Right lobe of liver (tissue), 6 donors: ENCODE measurements around the gene SLC39A3. TPM values are rescaled to one million over a fixed set of nuclear protein-coding genes. Genes with fewer than 3 reads are reported as not detected.

Experiments
- ATAC-seq, 4 donors: fragments of 200-7000 bp; cut with Tn5 transposase; one replicate each; pipeline ENCODE4 v1.9.1; 2020; ENCODE audit warnings: mild to moderate bottlenecking in 4 of 4, moderate library complexity in 4 of 4
- DNase-seq, 3 donors: peaks; one replicate each; pipeline ENCODE4 v3.0.0-alpha.2; 2020
- H3K27ac ChIP-seq, 3 donors: fragments of 200-600 bp; one replicate each; pipeline ENCODE4 v1.8.0; 2022
- H3K27me3 ChIP-seq, 2 donors: fragments of 200-600 bp; one replicate each; pipeline ENCODE4 v1.8.0; 2022
- H3K36me3 ChIP-seq, 4 donors: fragments of 200-600 bp; sonication (generic) in 1 of 4; one replicate each; pipeline versions ENCODE4 v1.5.1 to v1.8.0; 2017 to 2022; ENCODE audit warnings: control low read depth in 1 of 4
- H3K4me1 ChIP-seq, 4 donors: fragments of 200-600 bp; sonication (generic) in 1 of 4; one replicate each; pipeline versions ENCODE4 v1.5.1 to v1.8.0; 2017 to 2022; ENCODE audit warnings: control low read depth in 1 of 4
- H3K4me3 ChIP-seq, 3 donors: fragments of 200-600 bp; one replicate each; pipeline ENCODE4 v1.8.0; 2022
- H3K9me3 ChIP-seq, 4 donors: fragments of 200-600 bp; sonication (generic) in 1 of 4; one replicate each; pipeline versions ENCODE4 v1.5.1 to v1.8.0; 2017 to 2022; ENCODE audit warnings: control low read depth in 1 of 4
- CTCF ChIP-seq, 4 donors: fragments of 200-600 bp in 3 of 4; fragments of 450-650 bp in 1 of 4; IDR thresholded peaks; one replicate each; pipeline versions ENCODE4 v1.5.1 to v1.8.0; 2016 to 2022; ENCODE audit warnings: antibody characterized with exemption in 4 of 4, mild to moderate bottlenecking in 2 of 4
- POLR2A ChIP-seq: fragments of 450-650 bp; IDR thresholded peaks from one replicate; pipeline ENCODE4 v1.6.1; 2017; ENCODE audit warnings: antibody characterized with exemption, mild to moderate bottlenecking
- WGBS: methylation state at CpG from one replicate; pipeline ENCODE4 v1.1.6; 2018; ENCODE audit warnings: low coverage, low lambda C conversion rate; ENCODE audit not compliant: insufficient coverage; ENCODE audit errors: missing lambda C conversion rate; 5-methylcytosine and 5-hydroxymethylcytosine counted together
- intact Hi-C, 2 donors: fragments of 100-400 bp; cut with DNase I; formaldehyde crosslinking; loops; one replicate each; pipeline versions ENCODE4 v1.11.2 to v1.14.1; 2022
- total RNA-seq, 6 experiments: library from RNA; depleted of rRNA in 2 of 6; stranded (reverse); fragments of >200 nt in 2 of 6; fragmentation: NEBNext Ultra II Directional in 3 of 6; extraction: Animal tissue kit (Norgen Biotek cat#: 25700) in 3 of 6; gene quantifications; one replicate each; pipeline versions ENCODE4 v1.1.0 to v1.2.4, GENCODE V29; 2016 to 2023
- donor health status: DM: no; HTN: yes; CAD: no.
- donor health status: DM: no; HTN: no; CAD: no.
- donor health status: DM: no; HTN: no; CAD: no.
- donor health status: DM: no; HTN: yes; CAD: no.
- donor health status: DM: no; HTN: yes; CAD: no.

SLC39A3 gene
- total RNA-seq, 6 experiments from 2014 or later, result 13.5 to 29.5 (median 19.6) TPM

GRCh38 chr19:2755448-2755705 is 15.6 kb upstream of the SLC39A3 start:
- no peak for DNase-seq

DNA sequence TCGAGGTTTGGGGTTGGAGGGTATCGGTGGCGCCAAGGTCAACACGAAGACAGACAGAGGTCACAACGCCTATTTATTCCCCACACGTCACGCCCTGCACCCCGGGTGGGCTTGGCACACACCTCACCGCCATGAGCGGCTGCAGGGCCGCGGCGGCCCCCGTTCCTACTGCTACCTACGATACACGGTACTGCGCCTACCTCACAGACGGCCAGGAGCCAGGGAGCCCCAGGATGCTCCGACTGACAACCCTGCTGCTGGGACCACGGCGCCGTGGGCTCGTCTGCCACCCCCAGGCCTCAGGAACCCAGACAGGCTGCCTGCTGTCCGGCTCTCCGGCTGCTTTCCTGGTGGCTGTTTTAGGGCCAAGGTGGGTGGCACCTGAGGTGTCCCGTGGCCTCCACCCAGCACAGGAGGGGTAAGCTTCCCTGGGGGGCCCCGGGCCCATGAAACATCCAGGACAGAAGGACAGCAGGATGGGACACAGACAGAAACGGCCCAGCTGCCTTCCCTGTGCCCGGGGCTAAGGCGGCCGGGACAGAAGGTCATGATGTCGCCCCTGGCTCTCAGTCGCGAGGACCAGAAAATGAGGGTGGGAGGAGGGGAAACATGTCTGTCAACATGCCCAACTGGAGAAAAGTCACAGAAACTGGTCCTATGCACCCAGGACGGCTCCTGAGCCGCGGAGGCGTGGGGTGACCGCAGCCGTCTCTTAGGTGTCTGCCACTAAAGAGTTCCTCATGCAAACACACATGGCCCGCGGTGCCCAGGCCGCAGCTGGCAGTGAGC is 15.0 kb upstream of the SLC39A3 start:
- no peak for ATAC-seq
- Histone ChIP-seq H3K27me3 (no peaks in the 10 kb centered on the region), H3K36me3 (peaks cover 0 to 18% (median under 1%) of the 10 kb centered on the region in 4 donors), H3K9me3 (no peaks in the 10 kb centered on the region), H3K27ac (no peak overlapping the region), H3K4me3 (no peak overlapping the region), H3K4me1 (no peaks in the 10 kb centered on the region)
- intact Hi-C loops, result loop anchor here in 1 of 2 donors (10.0 kb wide), 1 partner anchor 110 kb away; no protein-coding TSS in a partner anchor
- WGBS, result 72% methylated on average over 10 of the region's 43 CpGs
- TF ChIP-seq POLR2A (no peak), CTCF (IDR thresholded peaks at IDR 0.05) (no peak)
- no peak for DNase-seq

More at GRCh38 chr19:2755448-2755705, 15.6 kb upstream of the SLC39A3 start:
- WGBS, result no CpG with 5 or more reads among the region's 16 CpGs
- Histone ChIP-seq H3K9me3 (no peaks in the 10 kb centered on the region), H3K27ac (no peak overlapping the region), H3K27me3 (no peaks in the 10 kb centered on the region), H3K4me1 (no peaks in the 10 kb centered on the region), H3K4me3 (no peak overlapping the region), H3K36me3 (peaks cover 0 to 18% (median under 1%) of the 10 kb centered on the region in 4 donors)
- TF ChIP-seq CTCF (IDR thresholded peaks at IDR 0.05) (no peak), POLR2A (no peak)
- intact Hi-C loops, result loop anchor here in 1 of 2 donors (10.0 kb wide), 1 partner anchor 111 kb away; no protein-coding TSS in a partner anchor
- no peak for ATAC-seq

- Histone ChIP-seq H3K4me1 (no peaks in the 10 kb centered on the region), H3K27me3 (no peaks in the 10 kb centered on the region), H3K9me3 (no peaks in the 10 kb centered on the region), H3K27ac (no peak overlapping the region), H3K36me3 (peaks cover 0 to 12% (median under 1%) of the 10 kb centered on the region in 4 donors), H3K4me3 (no peak overlapping the region)
- ATAC-seq (no peak), DNase-seq (no peak)
- TF ChIP-seq POLR2A (no peak), CTCF (IDR thresholded peaks at IDR 0.05) (no peak)
- WGBS, result 68% methylated on average over 5 of the region's 21 CpGs
- intact Hi-C loops, result loop anchor here in 1 of 2 donors (10.0 kb wide), 1 partner anchor 107 kb away; no protein-coding TSS in a partner anchor
These were observed 11.6 kb upstream of the SLC39A3 start for GRCh38 chr19:2751438-2751830.

DNA sequence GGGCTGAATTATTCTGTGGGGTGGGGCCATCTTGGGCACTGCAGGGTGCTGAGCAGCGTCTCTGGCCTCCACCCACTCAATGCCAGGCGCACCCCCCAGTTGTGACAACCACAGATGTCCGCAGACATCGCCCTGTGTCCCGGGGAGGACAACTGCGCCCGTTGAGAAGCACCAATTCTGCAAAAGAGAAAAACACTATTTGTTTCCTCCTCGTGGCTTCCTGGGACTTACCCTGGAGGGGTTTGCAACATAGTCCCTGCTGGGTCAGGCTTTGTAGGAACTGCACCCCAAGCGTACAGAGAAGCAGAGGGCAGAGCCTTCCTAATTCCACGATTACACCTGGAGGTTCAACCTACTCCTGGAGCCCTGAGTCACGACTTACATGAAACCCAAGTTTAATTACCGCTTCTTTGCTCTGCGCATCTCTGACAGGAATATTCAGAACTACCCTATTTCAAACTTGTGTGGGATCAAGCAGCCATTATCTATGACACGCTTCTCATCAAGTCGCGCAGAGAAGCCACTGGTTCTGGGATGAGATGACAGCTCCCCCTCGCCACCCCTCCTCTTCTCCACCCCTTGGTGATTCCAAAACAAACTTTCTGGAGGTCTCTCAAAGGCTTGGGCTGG is 11.1 kb upstream of the SLC39A3 start:
- ATAC-seq, result no peak
- peaks cover 0 to 11% (median under 1%) of the 10 kb centered on the region in 4 donors for H3K36me3 ChIP-seq
- no peaks in the 10 kb centered on the region for H3K27me3 ChIP-seq
- H3K9me3 ChIP-seq, result no peaks in the 10 kb centered on the region
- no peaks in the 10 kb centered on the region for H3K4me1 ChIP-seq
- H3K27ac ChIP-seq, result no peak overlapping the region
- no peak for DNase-seq
- intact Hi-C loops, result loop anchor here in 1 of 2 donors (10.0 kb wide), 1 partner anchor 106 kb away; no protein-coding TSS in a partner anchor
- no peak overlapping the region for H3K4me3 ChIP-seq
- no peak for TF ChIP-seq POLR2A
- no peak for TF ChIP-seq CTCF (IDR thresholded peaks at IDR 0.05)
- 100% methylated on average over 1 of the region's 17 CpGs for WGBS
